ENCODE results near the gene PDK2. TPM values are rescaled to one million over a fixed set of nuclear protein-coding genes. Genes with fewer than 3 reads are reported as not detected.
A peak's percentile ranks its signal among the peaks of the same experiment; 100 is the strongest.

PDK2 gene
- total and polyA plus RNA-seq, 5 donors: 149 to 219 (median 178) TPM

DNA sequence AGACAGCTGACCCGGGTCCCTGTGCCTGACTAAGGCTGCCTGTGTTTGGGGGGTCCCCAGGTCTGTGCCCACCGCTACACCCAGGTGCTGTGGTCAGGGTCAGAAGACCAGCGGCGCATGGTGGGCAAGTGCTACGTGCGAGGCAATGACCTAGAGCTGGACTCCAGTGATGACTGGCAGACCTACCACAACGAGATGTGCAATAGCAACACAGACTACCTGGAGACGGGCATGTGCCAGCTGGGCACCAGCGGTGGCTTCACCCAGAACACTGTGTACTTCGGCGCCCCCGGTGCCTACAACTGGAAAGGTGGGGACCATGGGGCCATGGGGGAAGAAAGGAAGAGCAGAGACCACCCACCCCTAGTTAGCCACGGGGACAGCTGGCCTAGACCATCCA, 27.2 kb upstream of the PDK2 start:
- H3K4me1 ChIP-seq (ENCODE audit: control insufficient read depth, insufficient read depth, low read length): peaks cover 16% of the 10 kb centered on the region
- H3K27me3 ChIP-seq (ENCODE audit: control insufficient read depth, insufficient read depth): no peaks in the 10 kb centered on the region
- H3K27ac ChIP-seq (ENCODE audit: low read length): no peak overlapping the region
- H3K9me3 ChIP-seq (ENCODE audit: control insufficient read depth, low read length): no peaks in the 10 kb centered on the region
- ATAC-seq: no peak
- intact Hi-C loops (cut with DNase I): no loop called here
- peak in 2 of 3 donors; percentile 35 to 47 for DNase-seq
- H3K4me3 ChIP-seq (ENCODE audit: low read length): no peak overlapping the region
- 92% methylated on average over 13 of the region's 13 CpGs for WGBS

DNA sequence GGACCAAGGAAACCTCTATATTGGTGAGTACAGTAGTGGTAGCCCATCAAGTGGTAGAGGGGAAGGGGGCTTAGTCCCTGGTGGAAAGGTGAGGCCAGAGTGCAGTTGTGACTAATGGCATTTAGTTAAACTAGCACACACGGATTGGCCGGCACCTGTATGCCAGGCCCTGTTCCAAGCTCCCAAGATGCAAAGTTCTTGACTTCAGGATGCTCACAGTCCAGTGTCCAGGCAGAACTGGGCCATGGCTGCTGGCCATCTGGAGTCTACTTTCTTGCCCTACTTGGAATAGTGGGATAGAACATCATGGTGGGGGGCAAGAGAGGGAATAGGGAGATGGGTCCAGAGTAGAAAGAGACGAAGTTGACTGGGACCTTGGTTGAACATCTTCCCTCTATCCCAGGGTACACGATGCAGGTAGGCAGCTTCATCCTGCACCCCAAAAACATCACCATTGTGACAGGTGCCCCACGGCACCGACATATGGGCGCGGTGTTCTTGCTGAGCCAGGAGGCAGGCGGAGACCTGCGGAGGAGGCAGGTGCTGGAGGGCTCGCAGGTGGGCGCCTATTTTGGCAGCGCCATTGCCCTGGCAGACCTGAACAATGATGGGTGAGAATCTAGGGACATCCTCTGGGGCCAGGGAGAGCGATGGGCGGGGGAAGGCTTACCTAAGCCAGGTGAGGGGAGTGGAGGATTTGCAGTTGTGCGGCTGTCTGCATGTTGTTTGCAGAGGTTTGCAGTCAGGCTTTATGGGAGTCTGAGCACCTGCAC, 24.1 kb upstream of the PDK2 start:
- ATAC-seq: no peak
- Histone ChIP-seq H3K4me1 (ENCODE audit: control insufficient read depth, insufficient read depth, low read length) (no peaks in the 10 kb centered on the region), H3K27ac (ENCODE audit: low read length) (no peak overlapping the region), H3K9me3 (ENCODE audit: control insufficient read depth, low read length) (no peaks in the 10 kb centered on the region), H3K4me3 (ENCODE audit: low read length) (no peak overlapping the region), H3K27me3 (ENCODE audit: control insufficient read depth, insufficient read depth) (no peaks in the 10 kb centered on the region)
- peak in 2 of 3 donors; percentile 34 to 37 for DNase-seq
- intact Hi-C loops (cut with DNase I): no loop called here
- WGBS: 97% methylated on average over 16 of the region's 16 CpGs

DNA sequence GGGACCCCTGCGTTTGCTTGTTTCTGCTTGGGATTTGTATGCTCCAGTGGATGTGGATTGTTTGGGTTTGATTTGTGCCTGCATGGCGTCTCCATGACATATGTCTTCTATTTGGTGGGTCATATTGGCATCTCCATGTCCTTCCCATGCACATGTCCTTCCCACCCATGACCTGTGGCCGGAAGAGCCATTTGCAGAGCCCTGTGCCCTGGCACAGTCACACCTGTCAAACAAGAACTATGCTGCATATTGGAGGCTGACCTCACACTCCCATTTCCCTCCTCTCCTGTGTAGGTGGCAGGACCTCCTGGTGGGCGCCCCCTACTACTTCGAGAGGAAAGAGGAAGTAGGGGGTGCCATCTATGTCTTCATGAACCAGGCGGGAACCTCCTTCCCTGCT, 23.5 kb upstream of the PDK2 start:
- Histone ChIP-seq H3K4me1 (ENCODE audit: control insufficient read depth, insufficient read depth, low read length) (no peaks in the 10 kb centered on the region), H3K4me3 (ENCODE audit: low read length) (no peak overlapping the region), H3K9me3 (ENCODE audit: control insufficient read depth, low read length) (no peaks in the 10 kb centered on the region), H3K27ac (ENCODE audit: low read length) (no peak overlapping the region), H3K27me3 (ENCODE audit: control insufficient read depth, insufficient read depth) (no peaks in the 10 kb centered on the region)
- ATAC-seq (no peak), DNase-seq (peak in 1 of 3 donors; percentile 1)
- WGBS: 79% methylated on average over 6 of the region's 6 CpGs
- intact Hi-C loops (cut with DNase I): no loop called here

DNA sequence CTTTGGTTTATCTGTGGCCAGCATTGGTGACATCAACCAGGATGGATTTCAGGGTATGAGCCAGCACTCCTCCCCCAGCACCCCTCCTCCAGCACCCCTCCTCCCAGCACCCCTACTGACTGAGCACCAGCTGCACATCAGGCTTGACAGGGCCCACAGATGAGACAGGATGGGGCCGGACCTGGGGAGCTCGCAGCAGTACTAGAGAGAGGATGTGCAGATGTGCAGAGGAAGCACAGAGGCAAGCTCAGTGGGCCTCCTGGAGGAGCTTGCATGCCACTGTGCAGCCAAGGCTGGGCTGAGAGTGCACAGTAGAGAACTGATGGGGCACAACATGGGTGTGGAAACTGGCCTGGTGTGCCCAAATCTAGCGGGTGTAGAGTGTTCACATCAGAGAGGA, 23.0 kb upstream of the PDK2 start:
- 87% methylated on average over 3 of the region's 3 CpGs for WGBS
- Histone ChIP-seq H3K27ac (ENCODE audit: low read length) (no peak overlapping the region), H3K4me1 (ENCODE audit: control insufficient read depth, insufficient read depth, low read length) (no peaks in the 10 kb centered on the region), H3K4me3 (ENCODE audit: low read length) (no peak overlapping the region), H3K9me3 (ENCODE audit: control insufficient read depth, low read length) (no peaks in the 10 kb centered on the region), H3K27me3 (ENCODE audit: control insufficient read depth, insufficient read depth) (no peaks in the 10 kb centered on the region)
- ATAC-seq (no peak), DNase-seq (peak in 1 of 3 donors; percentile 28)
- intact Hi-C loops (cut with DNase I): no loop called here

DNA sequence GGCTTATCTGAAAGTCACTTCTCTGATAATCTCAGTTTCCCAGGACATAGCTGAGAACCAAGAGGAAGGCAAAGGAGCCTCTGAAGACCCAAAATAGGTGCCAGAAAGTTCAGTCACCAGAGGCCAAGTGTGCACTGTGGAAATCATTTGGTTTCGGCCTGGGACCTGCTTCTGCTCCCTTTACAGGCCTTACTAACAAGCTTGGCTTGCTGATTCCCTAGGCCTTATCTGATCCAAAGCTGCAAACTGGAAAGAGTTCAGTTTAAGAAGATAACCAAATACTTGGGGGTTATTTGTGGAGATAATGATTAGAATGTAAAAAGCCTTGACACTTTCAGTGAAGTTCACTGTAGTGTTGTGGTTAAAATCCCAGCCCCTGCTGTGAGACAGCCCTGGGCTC, 22.2 kb upstream of the PDK2 start:
- intact Hi-C loops (cut with DNase I): no loop called here

DNA sequence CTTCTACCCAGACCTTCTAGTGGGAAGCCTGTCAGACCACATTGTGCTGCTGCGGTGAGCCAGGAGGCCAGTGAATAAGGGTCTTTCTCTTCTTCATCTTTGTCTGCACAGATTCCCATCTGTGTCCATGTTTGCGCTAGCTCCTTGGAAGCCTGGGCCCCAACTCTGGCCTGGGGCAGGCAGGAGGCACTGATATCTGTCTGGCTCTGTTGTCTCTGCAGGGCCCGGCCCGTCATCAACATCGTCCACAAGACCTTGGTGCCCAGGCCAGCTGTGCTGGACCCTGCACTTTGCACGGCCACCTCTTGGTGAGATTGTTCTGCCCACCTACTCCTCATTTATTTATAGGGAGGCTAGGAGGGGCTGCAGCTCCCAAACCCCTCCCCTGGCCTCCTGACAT, 20.9 kb upstream of the PDK2 start:
- Histone ChIP-seq H3K9me3 (ENCODE audit: control insufficient read depth, low read length) (no peaks in the 10 kb centered on the region), H3K4me3 (ENCODE audit: low read length) (no peak overlapping the region), H3K4me1 (ENCODE audit: control insufficient read depth, insufficient read depth, low read length) (no peaks in the 10 kb centered on the region), H3K27me3 (ENCODE audit: control insufficient read depth, insufficient read depth) (no peaks in the 10 kb centered on the region), H3K27ac (ENCODE audit: low read length) (no peak overlapping the region)
- intact Hi-C loops (cut with DNase I): no loop called here
- 93% methylated on average over 6 of the region's 6 CpGs for WGBS
- DNase-seq (no peak), ATAC-seq (no peak)

More for the DNA sequence above, 22.2 kb upstream of the PDK2 start:
- no peaks in the 10 kb centered on the region for H3K27me3 ChIP-seq (ENCODE audit: control insufficient read depth, insufficient read depth)
- H3K27ac ChIP-seq (ENCODE audit: low read length): no peak overlapping the region
- 70% methylated on average over 1 of the region's 1 CpG for WGBS
- H3K4me1 ChIP-seq (ENCODE audit: control insufficient read depth, insufficient read depth, low read length): no peaks in the 10 kb centered on the region
- no peak for ATAC-seq
- no peak for DNase-seq
- no peaks in the 10 kb centered on the region for H3K9me3 ChIP-seq (ENCODE audit: control insufficient read depth, low read length)
- no peak overlapping the region for H3K4me3 ChIP-seq (ENCODE audit: low read length)

DNA sequence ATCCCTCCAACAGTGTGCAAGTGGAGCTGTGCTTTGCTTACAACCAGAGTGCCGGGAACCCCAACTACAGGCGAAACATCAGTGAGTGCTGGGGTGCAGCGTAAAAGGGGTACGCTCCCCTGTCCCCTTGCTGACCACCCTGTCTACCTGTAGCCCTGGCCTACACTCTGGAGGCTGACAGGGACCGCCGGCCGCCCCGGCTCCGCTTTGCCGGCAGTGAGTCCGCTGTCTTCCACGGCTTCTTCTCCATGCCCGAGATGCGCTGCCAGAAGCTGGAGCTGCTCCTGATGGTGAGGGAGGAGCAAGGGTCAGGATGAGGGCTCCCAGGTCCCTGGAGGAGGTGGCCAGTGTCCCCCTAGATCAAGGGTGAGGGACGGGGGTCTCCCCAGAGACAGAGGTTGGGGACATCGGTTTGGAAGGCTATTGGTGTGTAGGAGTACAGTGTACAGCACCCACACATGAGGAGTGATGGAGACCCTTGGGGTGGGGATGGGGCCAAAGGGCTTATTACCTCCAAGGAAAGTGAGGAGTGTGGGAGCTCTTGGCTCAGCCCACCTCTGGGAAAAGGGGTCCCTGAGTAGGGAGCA, 19.6 kb upstream of the PDK2 start:
- H3K4me1 ChIP-seq (ENCODE audit: control insufficient read depth, insufficient read depth, low read length): no peaks in the 10 kb centered on the region
- peak in 1 of 3 donors; percentile 3 for DNase-seq
- H3K27me3 ChIP-seq (ENCODE audit: control insufficient read depth, insufficient read depth): no peaks in the 10 kb centered on the region
- no peak for ATAC-seq
- intact Hi-C loops (cut with DNase I): no loop called here
- H3K27ac ChIP-seq (ENCODE audit: low read length): no peak overlapping the region
- WGBS: 94% methylated on average over 16 of the region's 16 CpGs
- H3K9me3 ChIP-seq (ENCODE audit: control insufficient read depth, low read length): no peaks in the 10 kb centered on the region
- no peak overlapping the region for H3K4me3 ChIP-seq (ENCODE audit: low read length)

DNA sequence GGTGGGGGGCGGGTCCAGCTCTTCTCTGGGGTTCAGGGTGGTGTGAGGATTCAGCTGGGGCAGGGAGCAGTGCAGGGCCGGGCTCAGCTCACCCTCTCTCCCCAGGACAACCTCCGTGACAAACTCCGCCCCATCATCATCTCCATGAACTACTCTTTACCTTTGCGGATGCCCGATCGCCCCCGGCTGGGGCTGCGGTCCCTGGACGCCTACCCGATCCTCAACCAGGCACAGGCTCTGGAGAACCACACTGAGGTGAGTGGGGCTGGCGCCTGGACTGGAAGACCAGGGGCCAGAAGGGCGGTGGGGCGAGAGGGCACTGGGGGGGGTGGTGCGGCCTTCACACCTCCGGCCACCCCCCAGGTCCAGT, 18.9 kb upstream of the PDK2 start:
- peak in 1 of 3 donors; percentile 35 for DNase-seq
- no peak for ATAC-seq
- intact Hi-C loops (cut with DNase I): no loop called here
- Histone ChIP-seq H3K4me1 (ENCODE audit: control insufficient read depth, insufficient read depth, low read length) (no peaks in the 10 kb centered on the region), H3K27me3 (ENCODE audit: control insufficient read depth, insufficient read depth) (no peaks in the 10 kb centered on the region), H3K4me3 (ENCODE audit: low read length) (no peak overlapping the region), H3K9me3 (ENCODE audit: control insufficient read depth, low read length) (no peaks in the 10 kb centered on the region), H3K27ac (ENCODE audit: low read length) (no peak overlapping the region)
- 88% methylated on average over 16 of the region's 16 CpGs for WGBS

DNA sequence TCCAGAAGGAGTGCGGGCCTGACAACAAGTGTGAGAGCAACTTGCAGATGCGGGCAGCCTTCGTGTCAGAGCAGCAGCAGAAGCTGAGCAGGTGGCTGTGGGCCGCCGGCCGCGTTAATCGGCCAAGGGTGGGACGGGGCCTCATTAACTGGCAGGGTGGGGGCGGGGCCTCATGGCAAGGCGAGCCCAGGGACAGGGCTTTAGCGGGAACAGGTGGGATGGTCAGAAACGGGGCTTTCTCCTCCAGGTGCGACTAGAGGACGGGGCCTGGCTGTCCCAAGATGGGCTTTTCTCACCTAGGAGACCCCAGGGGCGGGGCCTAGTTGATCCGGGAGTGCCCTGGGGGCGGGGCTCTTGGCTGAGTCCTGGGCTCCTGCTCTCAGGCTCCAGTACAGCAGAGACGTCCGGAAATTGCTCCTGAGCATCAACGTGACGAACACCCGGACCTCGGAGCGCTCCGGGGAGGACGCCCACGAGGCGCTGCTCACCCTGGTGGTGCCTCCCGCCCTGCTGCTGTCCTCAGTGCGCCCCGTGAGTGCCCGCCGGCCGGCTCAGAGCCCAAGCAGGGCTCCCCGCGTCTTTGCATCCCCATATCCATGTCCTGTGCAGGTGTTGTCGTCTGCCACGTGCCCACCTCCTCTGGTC, 18.4 kb upstream of the PDK2 start:
- intact Hi-C loops (cut with DNase I): no loop called here
- Histone ChIP-seq H3K4me1 (ENCODE audit: control insufficient read depth, insufficient read depth, low read length) (no peaks in the 10 kb centered on the region), H3K27me3 (ENCODE audit: control insufficient read depth, insufficient read depth) (no peaks in the 10 kb centered on the region), H3K9me3 (ENCODE audit: control insufficient read depth, low read length) (no peaks in the 10 kb centered on the region), H3K27ac (ENCODE audit: low read length) (no peak overlapping the region), H3K4me3 (ENCODE audit: low read length) (no peak overlapping the region)
- DNase-seq: peak in 1 of 3 donors; percentile 47
- ATAC-seq: no peak
- 72% methylated on average over 39 of the region's 39 CpGs for WGBS

DNA sequence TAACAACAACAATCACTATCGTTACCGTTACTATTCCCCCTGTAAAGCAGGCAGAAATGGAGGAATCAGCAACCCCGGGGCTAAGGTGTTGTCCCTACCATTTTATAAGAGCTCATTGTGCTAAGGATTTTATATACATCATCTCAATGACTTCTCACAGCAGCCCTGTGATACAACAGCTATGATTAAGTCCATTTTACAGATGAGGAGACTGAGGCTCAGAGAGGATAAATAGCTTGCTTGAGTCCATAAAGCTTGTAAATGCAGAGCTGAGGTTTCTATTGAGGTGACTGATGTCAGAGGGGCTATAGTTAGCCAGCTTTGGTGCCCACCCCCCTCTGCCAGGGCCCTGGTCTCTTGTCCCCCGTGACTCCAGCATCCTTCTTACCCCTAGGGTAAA, 16.7 kb upstream of the PDK2 start:
- intact Hi-C loops (cut with DNase I): no loop called here
- H3K27me3 ChIP-seq (ENCODE audit: control insufficient read depth, insufficient read depth): no peaks in the 10 kb centered on the region
- no peaks in the 10 kb centered on the region for H3K9me3 ChIP-seq (ENCODE audit: control insufficient read depth, low read length)
- ATAC-seq: no peak
- no peak overlapping the region for H3K27ac ChIP-seq (ENCODE audit: low read length)
- WGBS: 94% methylated on average over 4 of the region's 4 CpGs
- H3K4me1 ChIP-seq (ENCODE audit: control insufficient read depth, insufficient read depth, low read length): no peaks in the 10 kb centered on the region
- no peak overlapping the region for H3K4me3 ChIP-seq (ENCODE audit: low read length)
- DNase-seq: peak in 1 of 3 donors; percentile 3

DNA sequence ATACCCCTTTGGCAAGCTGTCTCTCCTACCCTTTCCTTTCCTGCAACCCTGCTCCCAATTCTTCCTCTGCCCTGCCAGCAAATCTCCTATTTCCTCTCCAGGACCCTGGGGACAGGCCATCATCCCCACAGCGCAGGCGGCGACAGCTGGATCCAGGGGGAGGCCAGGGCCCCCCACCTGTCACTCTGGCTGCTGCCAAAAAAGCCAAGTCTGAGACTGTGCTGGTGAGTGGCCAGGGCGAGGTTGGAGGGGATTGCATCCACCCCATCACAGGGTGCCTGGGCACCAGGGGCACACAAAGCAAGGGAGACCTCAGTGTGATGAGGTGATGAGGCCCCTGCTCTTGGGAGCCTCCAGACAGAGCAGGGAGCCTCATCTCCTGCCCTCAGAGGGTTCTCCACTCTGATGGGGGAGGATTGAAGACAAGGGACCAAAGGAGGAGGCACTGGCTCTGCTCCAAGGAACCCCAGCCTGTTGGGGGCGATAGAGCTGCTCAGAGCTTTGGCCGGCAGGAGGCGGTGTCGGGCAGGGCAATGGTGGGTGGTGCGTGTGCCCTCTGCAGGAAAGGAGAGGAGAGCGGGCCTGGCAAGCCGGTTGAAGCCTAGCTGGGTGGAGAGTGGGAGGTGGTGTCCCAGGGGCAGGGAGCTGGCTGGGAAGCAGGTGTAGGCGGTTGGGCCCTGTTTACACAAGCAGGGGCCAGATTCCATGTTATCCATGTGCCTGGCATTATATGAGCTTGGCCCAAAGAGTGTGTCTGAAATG, 15.6 kb upstream of the PDK2 start:
- ATAC-seq: peak; percentile 10 to 40
- H3K27me3 ChIP-seq (ENCODE audit: control insufficient read depth, insufficient read depth): no peaks in the 10 kb centered on the region
- no peaks in the 10 kb centered on the region for H3K4me1 ChIP-seq (ENCODE audit: control insufficient read depth, insufficient read depth, low read length)
- intact Hi-C loops (cut with DNase I): loop anchor here in 1 of 4 donors (10.0 kb wide), 1 partner anchor 215 kb away; no protein-coding TSS in a partner anchor
- no peaks in the 10 kb centered on the region for H3K9me3 ChIP-seq (ENCODE audit: control insufficient read depth, low read length)
- H3K4me3 ChIP-seq (ENCODE audit: low read length): no peak overlapping the region
- WGBS: 66% methylated on average over 12 of the region's 12 CpGs
- no peak overlapping the region for H3K27ac ChIP-seq (ENCODE audit: low read length)
- DNase-seq: peak in 2 of 3 donors; percentile 67 to 74

Data from right cardiac atrium (tissue), 5 donors.